ENCODE data around the gene SPTLC3.

Gene SPTLC3

GRCh38 chr20:13059398-13060136 is 50.8 kb downstream of the SPTLC3 start (continued):
- TF ChIP-seq, protein P1, sequence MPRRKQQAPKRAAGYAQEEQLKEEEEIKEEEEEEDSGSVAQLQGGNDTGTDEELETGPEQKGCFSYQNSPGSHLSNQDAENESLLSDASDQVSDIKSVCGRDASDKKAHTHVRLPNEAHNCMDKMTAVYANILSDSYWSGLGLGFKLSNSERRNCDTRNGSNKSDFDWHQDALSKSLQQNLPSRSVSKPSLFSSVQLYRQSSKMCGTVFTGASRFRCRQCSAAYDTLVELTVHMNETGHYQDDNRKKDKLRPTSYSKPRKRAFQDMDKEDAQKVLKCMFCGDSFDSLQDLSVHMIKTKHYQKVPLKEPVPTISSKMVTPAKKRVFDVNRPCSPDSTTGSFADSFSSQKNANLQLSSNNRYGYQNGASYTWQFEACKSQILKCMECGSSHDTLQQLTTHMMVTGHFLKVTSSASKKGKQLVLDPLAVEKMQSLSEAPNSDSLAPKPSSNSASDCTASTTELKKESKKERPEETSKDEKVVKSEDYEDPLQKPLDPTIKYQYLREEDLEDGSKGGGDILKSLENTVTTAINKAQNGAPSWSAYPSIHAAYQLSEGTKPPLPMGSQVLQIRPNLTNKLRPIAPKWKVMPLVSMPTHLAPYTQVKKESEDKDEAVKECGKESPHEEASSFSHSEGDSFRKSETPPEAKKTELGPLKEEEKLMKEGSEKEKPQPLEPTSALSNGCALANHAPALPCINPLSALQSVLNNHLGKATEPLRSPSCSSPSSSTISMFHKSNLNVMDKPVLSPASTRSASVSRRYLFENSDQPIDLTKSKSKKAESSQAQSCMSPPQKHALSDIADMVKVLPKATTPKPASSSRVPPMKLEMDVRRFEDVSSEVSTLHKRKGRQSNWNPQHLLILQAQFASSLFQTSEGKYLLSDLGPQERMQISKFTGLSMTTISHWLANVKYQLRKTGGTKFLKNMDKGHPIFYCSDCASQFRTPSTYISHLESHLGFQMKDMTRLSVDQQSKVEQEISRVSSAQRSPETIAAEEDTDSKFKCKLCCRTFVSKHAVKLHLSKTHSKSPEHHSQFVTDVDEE (CRISPR knock-in tag; IDR thresholded peaks at IDR 0.05), result no peak

GRCh38 chr20:13060327-13060726 is 51.6 kb downstream of the SPTLC3 start:
- no peak for ATAC-seq

GRCh38 chr20:13061381-13061780 is 52.6 kb downstream of the SPTLC3 start:
- TF ChIP-seq, protein P2, sequence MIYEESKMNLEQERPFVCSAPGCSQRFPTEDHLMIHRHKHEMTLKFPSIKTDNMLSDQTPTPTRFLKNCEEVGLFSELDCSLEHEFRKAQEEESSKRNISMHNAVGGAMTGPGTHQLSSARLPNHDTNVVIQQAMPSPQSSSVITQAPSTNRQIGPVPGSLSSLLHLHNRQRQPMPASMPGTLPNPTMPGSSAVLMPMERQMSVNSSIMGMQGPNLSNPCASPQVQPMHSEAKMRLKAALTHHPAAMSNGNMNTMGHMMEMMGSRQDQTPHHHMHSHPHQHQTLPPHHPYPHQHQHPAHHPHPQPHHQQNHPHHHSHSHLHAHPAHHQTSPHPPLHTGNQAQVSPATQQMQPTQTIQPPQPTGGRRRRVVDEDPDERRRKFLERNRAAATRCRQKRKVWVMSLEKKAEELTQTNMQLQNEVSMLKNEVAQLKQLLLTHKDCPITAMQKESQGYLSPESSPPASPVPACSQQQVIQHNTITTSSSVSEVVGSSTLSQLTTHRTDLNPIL (CRISPR knock-in tag; IDR thresholded peaks at IDR 0.05; ENCODE audit: low read depth), result no peak
- TF ChIP-seq OSR1 (CRISPR knock-in tag; IDR thresholded peaks at IDR 0.05) (no peak), ZNF8 (CRISPR knock-in tag; IDR thresholded peaks at IDR 0.05) (no peak), BACH2 (CRISPR knock-in tag; IDR thresholded peaks at IDR 0.05; ENCODE audit: borderline replicate concordance) (no peak)

More at GRCh38 chr20:13060327-13060726, 51.6 kb downstream of the SPTLC3 start:
- no peak for TF ChIP-seq ZC3H10 (CRISPR knock-in tag; IDR thresholded peaks at IDR 0.05)
- TF ChIP-seq ESRRG (CRISPR knock-in tag; IDR thresholded peaks at IDR 0.05), result no peak
- no peak for TF ChIP-seq TOX (CRISPR knock-in tag; IDR thresholded peaks at IDR 0.05; ENCODE audit: borderline replicate concordance)
- TF ChIP-seq OSR1 (CRISPR knock-in tag; IDR thresholded peaks at IDR 0.05), result no peak
- TF ChIP-seq RARB (CRISPR knock-in tag; IDR thresholded peaks at IDR 0.05), result no peak
- TF ChIP-seq ZFP30 (CRISPR knock-in tag; IDR thresholded peaks at IDR 0.05), result no peak
- TF ChIP-seq ZFP3 (CRISPR knock-in tag; IDR thresholded peaks at IDR 0.05), result no peak
- TF ChIP-seq SNAI2 (CRISPR knock-in tag; IDR thresholded peaks at IDR 0.05), result no peak
- TF ChIP-seq CSDC2 (CRISPR knock-in tag; IDR thresholded peaks at IDR 0.05), result no peak
- no peak for TF ChIP-seq POU6F1 (CRISPR knock-in tag; IDR thresholded peaks at IDR 0.05; ENCODE audit: borderline replicate concordance, low read depth)
- TF ChIP-seq ZNF565 (CRISPR knock-in tag; conservative IDR thresholded peaks at IDR 0.05; ENCODE audit: low read depth), result no peak
- no peak for TF ChIP-seq BACH2 (CRISPR knock-in tag; IDR thresholded peaks at IDR 0.05; ENCODE audit: borderline replicate concordance)
- no peak for TF ChIP-seq ARNTL (CRISPR knock-in tag; IDR thresholded peaks at IDR 0.05; ENCODE audit: borderline replicate concordance, low read depth)
- TF ChIP-seq, protein P1 (CRISPR knock-in tag; IDR thresholded peaks at IDR 0.05), result no peak

GRCh38 chr20:13062789-13063188 is 54.0 kb downstream of the SPTLC3 start:
- TF ChIP-seq OSR1 (CRISPR knock-in tag; IDR thresholded peaks at IDR 0.05), result no peak
- TF ChIP-seq, protein P1 (CRISPR knock-in tag; IDR thresholded peaks at IDR 0.05), result no peak
- no peak for TF ChIP-seq TCF4 (CRISPR knock-in tag; IDR thresholded peaks at IDR 0.05; ENCODE audit: borderline replicate concordance)
- TF ChIP-seq ZC3H10 (CRISPR knock-in tag; IDR thresholded peaks at IDR 0.05), result no peak
- no peak for TF ChIP-seq TOX (CRISPR knock-in tag; IDR thresholded peaks at IDR 0.05; ENCODE audit: borderline replicate concordance)
- no peak for TF ChIP-seq GLIS3 (CRISPR knock-in tag; IDR thresholded peaks at IDR 0.05)
- no peak for TF ChIP-seq ZNF565 (CRISPR knock-in tag; conservative IDR thresholded peaks at IDR 0.05; ENCODE audit: low read depth)
- no peak for TF ChIP-seq CSRNP3 (CRISPR knock-in tag; IDR thresholded peaks at IDR 0.05)
- TF ChIP-seq CSDC2 (CRISPR knock-in tag; IDR thresholded peaks at IDR 0.05), result no peak
- TF ChIP-seq ZFP3 (CRISPR knock-in tag; IDR thresholded peaks at IDR 0.05), result no peak
- no peak for TF ChIP-seq POU6F1 (CRISPR knock-in tag; IDR thresholded peaks at IDR 0.05; ENCODE audit: borderline replicate concordance, low read depth)
- no peak for ATAC-seq

More at GRCh38 chr20:13061381-13061780, 52.6 kb downstream of the SPTLC3 start:
- no peak for ATAC-seq

Data from SK-N-SH treated with all-trans-retinoic acid at 6 μM for 48 hours (cell line).